ENCODE data around the gene PHOX2B. TPM values are rescaled to one million over a fixed set of nuclear protein-coding genes. Genes with fewer than 3 reads are reported as not detected.

The PHOX2B gene
- total RNA-seq (2014; rRNA removed; shearing (Covaris generic); ENCODE audit: low replicate concordance) = not detected in 2 replicates

- no peaks in the 10 kb centered on the region for H3K27me3 ChIP-seq (ENCODE audit: low read length)
- no peak within 1 kb of the TSS for H2AFZ ChIP-seq (ENCODE audit: low read length)
These were observed at the start of gene PHOX2B for GRCh38 chr4:41748571-41749475. TSS of gene PHOX2B (minus strand) at chr4:41748725. CDS start at chr4:41748610, 115 bp downstream.

GRCh38 chr4:41797260-41797659 is 48.7 kb upstream of the PHOX2B start:
- H3K9me3 ChIP-seq (ENCODE audit: low read length) = no peaks in the 10 kb centered on the region
- H3K4me1 ChIP-seq (ENCODE audit: low read length) = peaks cover 7% of the 10 kb centered on the region
- no peak for DNase-seq
- H3K4me3 ChIP-seq (ENCODE audit: low read length) = no peak overlapping the region
- H3K9ac ChIP-seq (ENCODE audit: low read length) = no peak overlapping the region
- no peak overlapping the region for H2AFZ ChIP-seq (ENCODE audit: low read length)
- no peaks in the 10 kb centered on the region for H3K79me2 ChIP-seq (ENCODE audit: low read length)
- no peaks in the 10 kb centered on the region for H4K20me1 ChIP-seq (ENCODE audit: insufficient read depth, low read depth, low read length)
- no peaks in the 10 kb centered on the region for H3K36me3 ChIP-seq (ENCODE audit: insufficient read depth, low read length)
- no peaks in the 10 kb centered on the region for H3K9me2 ChIP-seq (replicated peaks; ENCODE audit: insufficient read depth, low read length)
- no peaks in the 10 kb centered on the region for H3K27me3 ChIP-seq (ENCODE audit: low read length)
- H3K27ac ChIP-seq (ENCODE audit: low read length) = no peak overlapping the region
- H3K4me2 ChIP-seq (ENCODE audit: low read depth, low read length, poor library complexity, severe bottlenecking) = no peak overlapping the region

More at GRCh38 chr4:41748571-41749475, at the start of gene PHOX2B:
- Histone ChIP-seq H3K4me1 (ENCODE audit: low read length) (peaks cover 2% of the 10 kb centered on the region), H4K20me1 (ENCODE audit: insufficient read depth, low read depth, low read length) (no peaks in the 10 kb centered on the region), H3K9me2 (replicated peaks; ENCODE audit: insufficient read depth, low read length) (no peaks in the 10 kb centered on the region), H3K9ac (ENCODE audit: low read length) (no peak within 1 kb of the TSS), H3K27ac (ENCODE audit: low read length) (no peak within 1 kb of the TSS), H3K4me2 (ENCODE audit: low read depth, low read length, poor library complexity, severe bottlenecking) (no peak within 1 kb of the TSS), H3K36me3 (ENCODE audit: insufficient read depth, low read length) (no peaks in the 10 kb centered on the region), H3K4me3 (ENCODE audit: low read length) (no peak within 1 kb of the TSS), H3K9me3 (ENCODE audit: low read length) (no peaks in the 10 kb centered on the region), H3K79me2 (ENCODE audit: low read length) (no peaks in the 10 kb centered on the region)
- no peak for DNase-seq

GRCh38 chr4:41796545-41797210 is 48.2 kb upstream of the PHOX2B start:
- Histone ChIP-seq H3K79me2 (ENCODE audit: low read length) (no peaks in the 10 kb centered on the region), H3K4me3 (ENCODE audit: low read length) (no peak overlapping the region), H3K27ac (ENCODE audit: low read length) (no peak overlapping the region), H3K9ac (ENCODE audit: low read length) (no peak overlapping the region), H3K4me1 (ENCODE audit: low read length) (peaks cover 13% of the 10 kb centered on the region), H3K9me3 (ENCODE audit: low read length) (no peaks in the 10 kb centered on the region), H3K36me3 (ENCODE audit: insufficient read depth, low read length) (no peaks in the 10 kb centered on the region), H3K27me3 (ENCODE audit: low read length) (no peaks in the 10 kb centered on the region), H4K20me1 (ENCODE audit: insufficient read depth, low read depth, low read length) (no peaks in the 10 kb centered on the region), H3K9me2 (replicated peaks; ENCODE audit: insufficient read depth, low read length) (no peaks in the 10 kb centered on the region), H2AFZ (ENCODE audit: low read length) (no peak overlapping the region), H3K4me2 (ENCODE audit: low read depth, low read length, poor library complexity, severe bottlenecking) (no peak overlapping the region)
- no peak for DNase-seq

GRCh38 chr4:41795796-41796385 is 47.4 kb upstream of the PHOX2B start:
- no peak overlapping the region for H3K4me2 ChIP-seq (ENCODE audit: low read depth, low read length, poor library complexity, severe bottlenecking)
- H3K79me2 ChIP-seq (ENCODE audit: low read length) = no peaks in the 10 kb centered on the region

GRCh38 chr4:41792166-41792565 is 43.6 kb upstream of the PHOX2B start:
- Histone ChIP-seq H3K4me2 (ENCODE audit: low read depth, low read length, poor library complexity, severe bottlenecking) (peak overlapping the region; percentile 30), H3K9me2 (replicated peaks; ENCODE audit: insufficient read depth, low read length) (no peaks in the 10 kb centered on the region), H3K27ac (ENCODE audit: low read length) (no peak overlapping the region), H3K4me1 (ENCODE audit: low read length) (peaks cover 13% of the 10 kb centered on the region), H3K36me3 (ENCODE audit: insufficient read depth, low read length) (no peaks in the 10 kb centered on the region), H4K20me1 (ENCODE audit: insufficient read depth, low read depth, low read length) (no peaks in the 10 kb centered on the region), H3K79me2 (ENCODE audit: low read length) (no peaks in the 10 kb centered on the region), H3K27me3 (ENCODE audit: low read length) (no peaks in the 10 kb centered on the region), H3K4me3 (ENCODE audit: low read length) (no peak overlapping the region), H3K9ac (ENCODE audit: low read length) (no peak overlapping the region), H3K9me3 (ENCODE audit: low read length) (no peaks in the 10 kb centered on the region), H2AFZ (ENCODE audit: low read length) (no peak overlapping the region)
- DNase-seq = peak; percentile 60

More at GRCh38 chr4:41795796-41796385, 47.4 kb upstream of the PHOX2B start:
- DNase-seq = peak; percentile 6
- Histone ChIP-seq H4K20me1 (ENCODE audit: insufficient read depth, low read depth, low read length) (no peaks in the 10 kb centered on the region), H3K4me3 (ENCODE audit: low read length) (no peak overlapping the region), H3K9me3 (ENCODE audit: low read length) (no peaks in the 10 kb centered on the region), H3K36me3 (ENCODE audit: insufficient read depth, low read length) (no peaks in the 10 kb centered on the region), H3K27ac (ENCODE audit: low read length) (no peak overlapping the region), H2AFZ (ENCODE audit: low read length) (no peak overlapping the region), H3K27me3 (ENCODE audit: low read length) (no peaks in the 10 kb centered on the region), H3K9ac (ENCODE audit: low read length) (no peak overlapping the region), H3K9me2 (replicated peaks; ENCODE audit: insufficient read depth, low read length) (no peaks in the 10 kb centered on the region), H3K4me1 (ENCODE audit: low read length) (peaks cover 13% of the 10 kb centered on the region)

- Histone ChIP-seq H3K9me2 (replicated peaks; ENCODE audit: insufficient read depth, low read length) (no peaks in the 10 kb centered on the region), H3K79me2 (ENCODE audit: low read length) (no peaks in the 10 kb centered on the region), H4K20me1 (ENCODE audit: insufficient read depth, low read depth, low read length) (no peaks in the 10 kb centered on the region), H3K27ac (ENCODE audit: low read length) (no peak overlapping the region), H2AFZ (ENCODE audit: low read length) (no peak overlapping the region), H3K36me3 (ENCODE audit: insufficient read depth, low read length) (no peaks in the 10 kb centered on the region), H3K9me3 (ENCODE audit: low read length) (no peaks in the 10 kb centered on the region), H3K4me2 (ENCODE audit: low read depth, low read length, poor library complexity, severe bottlenecking) (no peak overlapping the region), H3K27me3 (ENCODE audit: low read length) (no peaks in the 10 kb centered on the region), H3K9ac (ENCODE audit: low read length) (no peak overlapping the region), H3K4me3 (ENCODE audit: low read length) (no peak overlapping the region), H3K4me1 (ENCODE audit: low read length) (peaks cover 13% of the 10 kb centered on the region)
- no peak for DNase-seq
These were observed 43.0 kb upstream of the PHOX2B start for GRCh38 chr4:41791557-41791956.

- Histone ChIP-seq H3K27ac (ENCODE audit: low read length) (no peak overlapping the region), H3K27me3 (ENCODE audit: low read length) (no peaks in the 10 kb centered on the region), H3K79me2 (ENCODE audit: low read length) (no peaks in the 10 kb centered on the region), H3K9me2 (replicated peaks; ENCODE audit: insufficient read depth, low read length) (no peaks in the 10 kb centered on the region), H3K4me2 (ENCODE audit: low read depth, low read length, poor library complexity, severe bottlenecking) (no peak overlapping the region), H3K9ac (ENCODE audit: low read length) (no peak overlapping the region), H3K4me3 (ENCODE audit: low read length) (no peak overlapping the region), H4K20me1 (ENCODE audit: insufficient read depth, low read depth, low read length) (no peaks in the 10 kb centered on the region), H2AFZ (ENCODE audit: low read length) (no peak overlapping the region), H3K9me3 (ENCODE audit: low read length) (no peaks in the 10 kb centered on the region), H3K4me1 (ENCODE audit: low read length) (peaks cover 13% of the 10 kb centered on the region), H3K36me3 (ENCODE audit: insufficient read depth, low read length) (no peaks in the 10 kb centered on the region)
- no peak for DNase-seq
These were observed 39.4 kb upstream of the PHOX2B start for GRCh38 chr4:41787931-41788330.

- Histone ChIP-seq H3K9ac (ENCODE audit: low read length) (no peak overlapping the region), H3K79me2 (ENCODE audit: low read length) (no peaks in the 10 kb centered on the region), H3K4me3 (ENCODE audit: low read length) (no peak overlapping the region), H3K4me2 (ENCODE audit: low read depth, low read length, poor library complexity, severe bottlenecking) (no peak overlapping the region), H3K9me2 (replicated peaks; ENCODE audit: insufficient read depth, low read length) (no peaks in the 10 kb centered on the region), H2AFZ (ENCODE audit: low read length) (no peak overlapping the region), H3K27ac (ENCODE audit: low read length) (no peak overlapping the region), H3K4me1 (ENCODE audit: low read length) (no peaks in the 10 kb centered on the region), H4K20me1 (ENCODE audit: insufficient read depth, low read depth, low read length) (no peaks in the 10 kb centered on the region), H3K9me3 (ENCODE audit: low read length) (no peaks in the 10 kb centered on the region), H3K27me3 (ENCODE audit: low read length) (no peaks in the 10 kb centered on the region), H3K36me3 (ENCODE audit: insufficient read depth, low read length) (no peaks in the 10 kb centered on the region)
- DNase-seq = no peak
These were observed 37.1 kb upstream of the PHOX2B start for GRCh38 chr4:41785665-41786064.
